Inferior parietal cortex (tissue), 1 donor: ENCODE results near the gene SMIM33.
A peak's percentile ranks its signal among the peaks of the same experiment; 100 is the strongest.
"Not testable (repeated sequence)": the region's sequence is repeated elsewhere in the genome, so short reads cannot be mapped to it uniquely, and the experiment has no call there.

Experiments
- DNase-seq: peaks from one replicate; pipeline ENCODE4 v3.0.0-alpha.2; 2016; ENCODE audit errors: extremely low spot score

The SMIM33 gene

GRCh38 chr5:139482050-139482889 lies 11.5 kb downstream of the SMIM33 start, which contains the start of gene STING1:
Gene STING1, minus strand, starts transcription at chr5:139482758. Its CDS starts 1,054 bp downstream, at chr5:139481704.
- peak; percentile 67 for DNase-seq

GRCh38 chr5:139482890-139483208 lies 12.0 kb downstream of the SMIM33 start:
- DNase-seq, result not testable (repeated sequence)

- DNase-seq, result no peak
Observed at GRCh38 chr5:139486201-139486600, 15.4 kb downstream of the SMIM33 start.

- DNase-seq, result no peak
Observed at GRCh38 chr5:139488260-139488659, 17.5 kb downstream of the SMIM33 start.

- DNase-seq, result no peak
Observed at GRCh38 chr5:139492700-139493192, 21.9 kb downstream of the SMIM33 start.

DNA sequence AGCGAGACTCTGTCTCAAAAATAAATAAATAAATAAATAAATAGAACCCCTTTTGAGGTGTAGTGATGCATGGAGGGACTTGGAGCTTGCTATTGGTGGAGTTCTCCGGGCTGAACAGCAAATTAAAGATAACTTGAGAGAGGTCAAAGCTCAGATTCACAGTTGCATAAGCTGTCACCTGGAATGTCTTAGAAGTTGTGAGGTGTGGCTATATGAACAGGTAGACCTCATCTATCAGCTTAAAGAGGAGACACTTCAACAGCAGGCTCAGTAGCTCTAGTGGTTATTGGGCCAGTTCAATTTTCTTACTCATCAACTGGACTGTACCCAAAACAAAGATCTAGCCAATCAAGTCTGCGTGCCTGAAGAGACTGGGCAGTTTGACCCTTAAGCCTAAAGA lies 23.5 kb downstream of the SMIM33 start:
- DNase-seq, result no peak

DNA sequence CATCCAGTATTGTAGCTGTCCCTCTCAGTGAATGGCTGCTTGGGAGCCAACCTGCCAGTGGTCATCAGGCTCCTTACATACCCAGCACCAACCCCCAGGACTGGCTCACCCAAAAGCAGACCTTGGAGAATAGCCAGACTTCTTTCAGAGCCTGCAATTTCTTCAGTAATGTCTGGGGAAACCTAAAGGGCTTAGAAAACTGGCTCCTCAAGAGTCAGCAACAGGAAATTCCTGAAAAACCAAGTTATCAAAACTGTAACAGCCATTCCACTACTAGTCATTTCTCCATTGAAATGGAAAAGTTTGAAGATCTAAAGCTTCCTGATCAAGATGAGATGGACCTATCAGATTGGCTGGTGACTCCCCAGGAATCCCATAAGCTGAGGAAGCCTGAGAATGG lies 24.0 kb downstream of the SMIM33 start:
- DNase-seq, result no peak

- no peak for DNase-seq
Observed at GRCh38 chr5:139495638-139496435, 25.0 kb downstream of the SMIM33 start.

- DNase-seq, result no peak
Observed at GRCh38 chr5:139501381-139501780, 30.6 kb downstream of the SMIM33 start.

- not testable (repeated sequence) for DNase-seq
Observed at GRCh38 chr5:139503036-139503817, 32.4 kb downstream of the SMIM33 start.

DNA sequence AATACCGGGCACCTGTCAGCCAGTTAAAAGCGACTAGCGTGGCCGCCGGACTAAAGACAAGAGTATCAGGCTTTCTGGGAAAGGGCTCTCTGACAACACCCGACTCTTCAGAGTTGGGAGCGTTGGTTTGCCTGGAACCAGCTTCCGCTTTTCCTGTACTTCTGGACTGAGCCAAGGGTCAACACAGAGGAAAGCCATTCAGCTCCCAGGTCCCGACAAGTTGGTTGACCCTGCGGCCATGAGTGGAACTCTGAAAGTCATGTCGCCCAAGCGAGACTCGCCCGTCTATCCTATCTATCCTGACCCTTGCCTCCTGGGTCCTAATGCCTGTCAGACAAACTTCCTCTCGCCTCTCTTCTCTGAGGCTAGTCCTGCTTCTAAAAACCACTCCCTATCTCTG lies 33.1 kb downstream of the SMIM33 start:
- DNase-seq, result not testable (repeated sequence)

DNA sequence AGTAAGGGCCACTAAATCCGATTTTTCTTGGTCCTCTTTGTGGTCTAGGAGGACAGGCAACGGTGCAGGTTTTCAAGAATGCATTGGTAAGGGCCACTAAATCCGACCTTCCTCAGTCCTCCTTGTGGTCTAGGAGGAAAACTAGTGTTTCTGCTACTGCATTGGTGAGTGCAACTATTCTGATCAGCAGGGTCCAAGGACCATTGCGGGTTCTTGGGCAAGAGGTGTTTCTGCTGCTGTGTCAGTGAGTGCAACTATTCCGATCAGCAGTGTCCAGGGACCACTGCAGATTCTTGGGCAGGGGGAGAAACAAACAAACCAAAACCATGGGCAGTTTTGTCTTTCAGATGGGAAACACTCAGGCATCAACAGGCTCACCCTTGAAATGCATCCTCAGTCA lies 33.9 kb downstream of the SMIM33 start:
- not testable (repeated sequence) for DNase-seq

DNA sequence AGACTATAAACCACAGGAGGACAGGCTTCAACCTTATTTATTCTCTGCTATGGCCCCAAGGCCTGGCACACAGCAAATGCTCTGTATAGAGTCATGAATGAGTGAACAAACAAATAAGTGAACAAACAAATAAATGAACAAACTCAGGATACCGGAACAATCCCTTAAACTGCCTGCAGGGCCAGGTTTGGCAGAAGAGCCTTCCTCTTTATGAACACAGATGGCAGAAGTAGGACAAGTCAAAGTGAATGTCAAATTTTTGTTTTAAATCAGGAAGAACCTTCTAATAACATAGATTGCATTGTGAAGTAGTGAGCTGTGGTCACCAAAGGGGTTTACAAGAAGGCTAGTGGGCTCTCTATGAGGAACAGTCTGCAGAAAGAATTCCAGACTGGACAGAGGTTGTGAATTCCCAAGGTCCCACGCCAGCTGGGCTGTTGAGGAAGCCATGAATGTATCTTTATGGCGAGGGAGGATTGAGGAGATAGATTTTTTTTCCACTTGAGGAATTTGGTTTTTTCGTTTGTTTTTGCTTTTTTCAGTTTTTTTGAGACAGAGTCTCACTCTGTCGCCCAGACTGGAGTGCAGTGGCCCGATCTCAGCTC lies 42.1 kb downstream of the SMIM33 start:
- DNase-seq, result no peak

DNA sequence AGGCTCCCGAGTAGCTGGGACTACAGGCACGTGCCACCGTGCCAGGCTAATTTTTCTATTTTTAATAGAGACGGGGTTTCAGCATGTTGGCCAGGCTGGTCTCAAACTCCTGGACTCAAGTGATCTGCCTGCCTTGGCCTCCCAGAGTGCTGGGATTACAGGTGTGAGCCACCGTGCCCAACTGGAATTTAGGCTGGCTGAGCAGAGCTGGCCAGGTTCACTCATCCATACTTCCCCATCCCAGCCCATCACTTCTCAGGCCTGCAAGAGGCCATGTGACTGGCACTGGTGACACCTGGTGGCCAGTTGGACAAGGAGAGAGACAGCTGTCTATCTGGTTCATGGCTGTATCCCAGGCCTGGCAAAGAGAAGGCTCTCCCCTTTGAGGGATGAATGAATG lies 42.6 kb downstream of the SMIM33 start:
- peak; percentile 72 for DNase-seq

DNA sequence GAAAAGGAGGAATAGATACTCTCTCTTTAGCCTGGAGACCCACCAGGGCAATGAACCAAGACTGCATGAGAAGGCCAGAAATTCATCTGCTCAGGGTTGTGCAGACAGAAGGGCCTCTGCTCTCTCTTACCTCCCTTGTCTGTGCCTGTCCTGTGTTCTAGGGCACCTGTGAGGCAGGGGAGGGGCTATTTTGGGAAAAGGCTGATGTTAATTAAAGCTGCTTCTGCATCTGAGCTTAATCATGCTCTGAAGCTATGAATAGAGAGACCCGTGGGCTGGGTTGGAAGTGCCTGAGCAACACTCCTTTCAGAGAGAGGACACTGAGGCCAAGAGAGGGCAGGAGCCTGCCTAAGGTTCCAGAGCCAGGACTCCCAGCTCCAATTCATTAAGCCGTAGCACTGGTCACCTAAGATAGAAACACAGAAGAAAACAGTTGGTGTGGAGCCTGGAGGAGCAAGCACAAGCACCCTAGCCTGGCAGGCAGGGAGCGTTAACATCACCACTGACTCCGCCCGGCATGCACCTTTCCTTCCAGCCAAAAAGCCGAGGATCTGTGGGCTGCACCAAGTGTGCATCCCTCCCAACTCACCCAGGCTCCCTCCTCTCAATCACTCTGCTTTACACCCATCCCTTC lies 43.2 kb downstream of the SMIM33 start:
- DNase-seq, result peak; percentile 17

DNA sequence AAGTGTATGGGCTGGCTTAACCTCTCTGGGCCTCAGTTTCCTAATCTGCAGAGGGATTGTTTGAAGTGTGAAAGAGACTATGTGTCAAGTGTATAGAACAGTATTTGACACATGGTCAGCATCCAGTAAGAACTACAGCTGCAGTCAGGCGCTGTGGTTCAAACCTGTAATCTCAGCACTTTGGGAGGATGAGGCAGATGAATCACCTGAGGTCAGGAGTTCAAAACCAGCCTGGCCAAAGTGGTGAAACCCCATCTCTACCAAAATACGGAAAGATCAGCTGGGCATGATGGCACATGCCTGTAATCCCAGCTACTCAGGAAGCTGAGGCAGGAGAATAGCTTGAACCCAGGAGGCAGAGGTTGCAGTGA lies 43.7 kb downstream of the SMIM33 start:
- no peak for DNase-seq

- DNase-seq, result peak; percentile 93
Observed at GRCh38 chr5:139517683-139518564, 47.1 kb downstream of the SMIM33 start.
